CD4-positive, alpha-beta T cell (primary cell): ENCODE measurements around the gene CHM. TPM values are rescaled to one million over a fixed set of nuclear protein-coding genes. Genes with fewer than 3 reads are reported as not detected.

Experiments
- ATAC-seq: fragments of 200-7000 bp; cut with Tn5 transposase; one replicate; pipeline ENCODE4 v1.10.0; 2022; ENCODE audit warnings: mild to moderate bottlenecking; ENCODE audit not compliant: poor library complexity
- CTCF ChIA-PET: fragments of 350-600 bp; sonication (Branson Sonifier 250); formaldehyde crosslinking; loops from one replicate; lab custom pipeline; 2021; ENCODE audit warnings: antibody characterized with exemption, inconsistent platforms; lab: Charles Lee
- POLR2A ChIA-PET: fragments of 350-600 bp; sonication (Branson Sonifier 250); formaldehyde crosslinking; loops from one replicate; lab custom pipeline; 2021; ENCODE audit warnings: antibody characterized with exemption, inconsistent platforms; lab: Charles Lee
- DNase-seq, 14 experiments: peaks; one replicate each; pipeline ENCODE4 v3.0.0-alpha.2; 2013 to 2020; ENCODE audit warnings: mixed read lengths in 2 of 14
- H3K27ac ChIP-seq, 2 donors: one replicate each; pipeline versions ENCODE4 v1.5.1 to v1.7.0; 2013; ENCODE audit warnings: low read length in 2 of 2, low read depth in 1 of 2, mild to moderate bottlenecking in 1 of 2
- H3K27me3 ChIP-seq, 2 experiments: 1 replicate in 1 of 2; 2 replicates in 1 of 2; pipeline versions ENCODE4 v1.6.1 to v1.7.0; 2013; ENCODE audit warnings: low read length in 2 of 2, control low read depth in 1 of 2, mild to moderate bottlenecking in 1 of 2, moderate library complexity in 1 of 2; ENCODE audit not compliant: insufficient read depth in 2 of 2, control insufficient read depth in 1 of 2
- H3K36me3 ChIP-seq: one replicate; pipeline ENCODE4 v1.6.1; 2013; ENCODE audit warnings: low read length, control low read depth; ENCODE audit not compliant: insufficient read depth
- H3K4me1 ChIP-seq: one replicate; pipeline ENCODE4 v1.6.1; 2013; ENCODE audit warnings: low read length, control low read depth; ENCODE audit not compliant: insufficient read depth
- H3K4me3 ChIP-seq: one replicate; pipeline ENCODE4 v1.5.1; 2013; ENCODE audit warnings: mild to moderate bottlenecking, low read length, moderate library complexity
- H3K9me3 ChIP-seq, 2 experiments: 1 replicate in 1 of 2; 2 replicates in 1 of 2; pipeline versions ENCODE4 v1.6.1 to v1.7.0; 2013; ENCODE audit warnings: low read length in 2 of 2, mild to moderate bottlenecking in 2 of 2, control low read depth in 1 of 2, moderate library complexity in 1 of 2; ENCODE audit not compliant: control insufficient read depth in 1 of 2, insufficient read depth in 1 of 2
- H3K27ac Mint-ChIP-seq: one replicate; pipeline ENCODE4 v1.8.0; 2020; ENCODE audit warnings: mixed read lengths
- H3K27me3 Mint-ChIP-seq: one replicate; pipeline ENCODE4 v1.8.0; 2021; ENCODE audit warnings: mixed read lengths
- H3K36me3 Mint-ChIP-seq: one replicate; pipeline ENCODE4 v1.8.0; 2021; ENCODE audit warnings: low read depth, mixed read lengths
- H3K4me1 Mint-ChIP-seq: one replicate; pipeline ENCODE4 v1.8.0; 2021; ENCODE audit warnings: low read depth, mixed read lengths
- H3K4me3 Mint-ChIP-seq: one replicate; pipeline ENCODE4 v1.8.0; 2020; ENCODE audit warnings: mild to moderate bottlenecking, mixed read lengths
- H3K9me3 Mint-ChIP-seq: one replicate; pipeline ENCODE4 v1.8.0; 2020; ENCODE audit warnings: mixed read lengths
- intact Hi-C, 2 experiments: fragments of 100-400 bp; cut with DNase I in 1 of 2; cut with micrococcal nuclease in 1 of 2; formaldehyde crosslinking; loops; one replicate each; pipeline versions ENCODE4 v1.15.1 to v1.9.0; 2023 to 2025; cut with DNase I, micrococcal nuclease
- total RNA-seq, 174 experiments: library from RNA in 2 of 174; stranded (reverse) in 2 of 174; gene quantifications; one replicate each; pipeline ENCODE4 v1.2.3 and lab custom pipeline; 2021 to 2026
- TF ChIP-seq, protein P1 (sequence below): fragments of 200-600 bp; IDR thresholded peaks from one replicate; pipeline ENCODE4 v1.8.0; 2022; ENCODE audit warnings: antibody characterized with exemption, mild to moderate bottlenecking

Gene CHM
- total RNA-seq, 2 experiments from 2014 or later = 5.1 to 6.3 TPM

DNA sequence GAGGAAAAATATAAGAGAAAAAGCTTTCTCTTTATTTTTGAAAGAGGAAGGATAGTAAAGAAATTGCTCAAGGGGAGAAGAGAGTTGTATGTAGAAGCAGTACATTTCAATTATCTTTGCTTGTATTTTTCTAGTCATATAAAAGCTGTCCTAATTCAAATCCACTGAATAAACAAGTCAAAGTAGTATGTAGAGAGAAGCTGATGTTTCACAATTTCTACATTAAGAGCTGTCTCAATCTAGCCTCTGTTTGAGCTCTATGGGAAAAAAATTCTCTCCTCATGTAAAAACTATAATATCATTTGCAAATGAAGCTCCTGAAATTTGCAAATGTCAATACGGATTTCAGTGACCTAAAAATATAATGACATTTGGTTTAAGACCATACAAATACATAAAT lies 52.6 kb downstream of the CHM start:
- DNase-seq (no peak), ATAC-seq (no peak)
- Mint-ChIP-seq H3K4me1 (peaks cover 24% of the 10 kb centered on the region), H3K9me3 (no peaks in the 10 kb centered on the region), H3K36me3 (peaks cover 11% of the 10 kb centered on the region), H3K27ac (no peak overlapping the region), H3K4me3 (no peak overlapping the region), H3K27me3 (no peaks in the 10 kb centered on the region)
- Histone ChIP-seq H3K9me3 (no peaks in the 10 kb centered on the region), H3K4me3 (no peak overlapping the region), H3K27ac (no peak overlapping the region), H3K27me3 (no peaks in the 10 kb centered on the region), H3K36me3 (no peaks in the 10 kb centered on the region), H3K4me1 (no peaks in the 10 kb centered on the region)
- ChIA-PET POLR2A (no interaction called here), CTCF (no interaction called here)
- TF ChIP-seq, protein P1, sequence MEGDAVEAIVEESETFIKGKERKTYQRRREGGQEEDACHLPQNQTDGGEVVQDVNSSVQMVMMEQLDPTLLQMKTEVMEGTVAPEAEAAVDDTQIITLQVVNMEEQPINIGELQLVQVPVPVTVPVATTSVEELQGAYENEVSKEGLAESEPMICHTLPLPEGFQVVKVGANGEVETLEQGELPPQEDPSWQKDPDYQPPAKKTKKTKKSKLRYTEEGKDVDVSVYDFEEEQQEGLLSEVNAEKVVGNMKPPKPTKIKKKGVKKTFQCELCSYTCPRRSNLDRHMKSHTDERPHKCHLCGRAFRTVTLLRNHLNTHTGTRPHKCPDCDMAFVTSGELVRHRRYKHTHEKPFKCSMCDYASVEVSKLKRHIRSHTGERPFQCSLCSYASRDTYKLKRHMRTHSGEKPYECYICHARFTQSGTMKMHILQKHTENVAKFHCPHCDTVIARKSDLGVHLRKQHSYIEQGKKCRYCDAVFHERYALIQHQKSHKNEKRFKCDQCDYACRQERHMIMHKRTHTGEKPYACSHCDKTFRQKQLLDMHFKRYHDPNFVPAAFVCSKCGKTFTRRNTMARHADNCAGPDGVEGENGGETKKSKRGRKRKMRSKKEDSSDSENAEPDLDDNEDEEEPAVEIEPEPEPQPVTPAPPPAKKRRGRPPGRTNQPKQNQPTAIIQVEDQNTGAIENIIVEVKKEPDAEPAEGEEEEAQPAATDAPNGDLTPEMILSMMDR = no peak
- intact Hi-C loops = no loop called here

DNA sequence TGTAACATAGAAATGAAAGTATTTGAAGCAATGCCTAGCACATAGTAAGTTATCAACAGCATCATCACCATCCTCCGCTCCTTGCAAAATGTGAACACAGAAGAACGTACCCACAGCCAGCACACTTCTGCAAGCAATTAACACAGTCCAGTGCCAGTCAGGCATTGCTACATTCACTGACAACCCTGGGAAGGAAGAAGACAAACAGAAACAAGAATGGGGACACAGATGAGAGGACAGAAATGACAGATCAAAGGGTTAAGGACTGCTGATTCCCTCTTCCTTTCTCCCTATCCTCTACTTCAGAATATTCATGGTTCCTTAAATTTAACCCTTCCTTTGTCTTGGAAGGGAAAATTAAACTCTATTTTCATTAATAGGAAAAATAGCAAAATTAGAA lies 53.1 kb downstream of the CHM start:
- H3K27me3 ChIP-seq = no peaks in the 10 kb centered on the region
- H3K4me3 ChIP-seq = no peak overlapping the region
- DNase-seq = no peak
- Mint-ChIP-seq H3K27me3 (no peaks in the 10 kb centered on the region), H3K27ac (no peak overlapping the region), H3K9me3 (no peaks in the 10 kb centered on the region), H3K4me3 (no peak overlapping the region), H3K4me1 (peaks cover 24% of the 10 kb centered on the region), H3K36me3 (peaks cover 11% of the 10 kb centered on the region)
- TF ChIP-seq, protein P1 = no peak
- intact Hi-C loops = no loop called here
- H3K36me3 ChIP-seq = no peaks in the 10 kb centered on the region
- CTCF ChIA-PET = no interaction called here
- H3K27ac ChIP-seq = no peak overlapping the region
- ATAC-seq = no peak
- no peaks in the 10 kb centered on the region for H3K9me3 ChIP-seq
- POLR2A ChIA-PET = no interaction called here
- no peaks in the 10 kb centered on the region for H3K4me1 ChIP-seq

DNA sequence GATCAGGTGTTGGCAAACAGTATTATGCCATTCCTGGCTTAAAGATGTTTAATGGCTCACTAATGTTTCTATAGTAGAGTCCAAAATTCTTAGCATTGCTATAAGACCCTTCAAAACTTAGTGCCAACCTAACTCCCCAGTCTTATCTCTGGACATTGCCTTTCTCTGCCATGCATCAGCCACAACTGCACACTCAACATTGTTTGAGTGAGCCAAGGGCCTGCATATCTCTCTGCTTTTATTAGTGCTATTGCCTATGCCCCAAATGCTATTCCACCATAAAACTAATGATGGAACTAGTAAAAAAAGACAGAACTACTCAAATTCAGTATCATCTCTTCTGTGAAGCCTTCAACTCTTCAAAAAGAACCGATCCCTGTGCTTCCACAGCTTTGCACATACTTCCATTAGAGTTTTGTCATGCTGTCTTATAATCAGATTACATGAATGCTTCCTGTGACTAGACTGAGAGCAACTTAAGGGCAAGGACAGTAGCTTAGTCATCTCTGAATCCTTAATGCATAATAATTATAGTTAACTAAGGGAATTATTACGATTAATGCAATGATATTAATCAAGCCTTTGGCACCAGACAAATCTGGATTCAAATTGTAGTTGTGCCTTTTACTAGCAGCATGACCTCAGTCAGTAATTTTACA lies 53.7 kb downstream of the CHM start:
- intact Hi-C loops = no loop called here
- H3K9me3 Mint-ChIP-seq = no peaks in the 10 kb centered on the region
- POLR2A ChIA-PET = no interaction called here

More for the DNA sequence above, 53.7 kb downstream of the CHM start:
- H3K36me3 ChIP-seq = no peaks in the 10 kb centered on the region
- no peaks in the 10 kb centered on the region for H3K27me3 ChIP-seq
- Mint-ChIP-seq H3K27me3 (no peaks in the 10 kb centered on the region), H3K4me1 (peaks cover 27% of the 10 kb centered on the region), H3K27ac (no peak overlapping the region), H3K36me3 (peaks cover 12% of the 10 kb centered on the region), H3K4me3 (no peak overlapping the region)
- H3K4me1 ChIP-seq = no peaks in the 10 kb centered on the region
- H3K27ac ChIP-seq = no peak overlapping the region
- DNase-seq = no peak
- H3K4me3 ChIP-seq = no peak overlapping the region
- TF ChIP-seq, protein P1 = no peak
- ATAC-seq = no peak
- CTCF ChIA-PET = no interaction called here
- H3K9me3 ChIP-seq = no peaks in the 10 kb centered on the region
